A673 (cell line): ENCODE results near the gene RACGAP1. TPM values are rescaled to one million over a fixed set of nuclear protein-coding genes. Genes with fewer than 3 reads are reported as not detected.

Experiments used
- BruUV-seq: library from RNA; stranded (reverse); fragments of 400-500 nt; replicated peaks from 2 replicates; lab custom pipeline; 2021; lab: Mats Ljungman, UMichigan
- CTCF ChIA-PET: fragments of 300-600 bp; sonication (Branson Sonifier 250); formaldehyde crosslinking; loops from one replicate; lab custom pipeline; 2022; ENCODE audit warnings: antibody characterized with exemption; lab: Charles Lee
- POLR2A ChIA-PET: fragments of 300-600 bp; sonication (Branson Sonifier 250); formaldehyde crosslinking; loops from one replicate; lab custom pipeline; 2022; ENCODE audit warnings: antibody characterized with exemption; ENCODE audit not compliant: low non-redundant PET; lab: Charles Lee
- DNase-seq: peaks from one replicate; pipeline ENCODE4 v3.0.0-alpha.2; 2015; ENCODE audit warnings: low spot score
- H3K27ac ChIP-seq: fragments of 200-600 bp; sonication (generic); 2 replicates; pipeline ENCODE4 v1.5.1; 2016; ENCODE audit warnings: mixed run types, low read depth, mild to moderate bottlenecking, mixed read lengths, antibody characterized with exemption, low read length; ENCODE audit not compliant: poor library complexity, severe bottlenecking
- H3K27me3 ChIP-seq: fragments of 200-600 bp; sonication (generic); replicated peaks from 2 replicates; pipeline ENCODE4 v1.6.1; 2017; ENCODE audit warnings: mixed run types, low read depth, mild to moderate bottlenecking, mixed read lengths, antibody characterized with exemption, low read length; ENCODE audit not compliant: insufficient read depth, poor library complexity
- H3K36me3 ChIP-seq: fragments of 200-600 bp; sonication (generic); 2 replicates; pipeline ENCODE4 v1.6.1; 2016; ENCODE audit warnings: mixed run types, mild to moderate bottlenecking, mixed read lengths, antibody characterized with exemption, low read length; ENCODE audit not compliant: insufficient read depth, poor library complexity, severe bottlenecking
- H3K4me1 ChIP-seq: fragments of 200-600 bp; sonication (generic); 2 replicates; pipeline ENCODE4 v1.6.1; 2017; ENCODE audit warnings: mixed run types, mild to moderate bottlenecking, mixed read lengths, antibody characterized with exemption, low read length; ENCODE audit not compliant: insufficient read depth, poor library complexity, severe bottlenecking
- H3K4me3 ChIP-seq: fragments of 200-600 bp; sonication (generic); 2 replicates; pipeline ENCODE4 v1.5.1; 2016; ENCODE audit warnings: low read depth, mixed run types, mild to moderate bottlenecking, mixed read lengths, low read length; ENCODE audit not compliant: poor library complexity, severe bottlenecking
- H3K9me3 ChIP-seq: fragments of 200-600 bp; sonication (generic); 2 replicates; pipeline ENCODE4 v1.6.1; 2016; ENCODE audit warnings: mixed run types, low read depth, mild to moderate bottlenecking, mixed read lengths, antibody characterized with exemption, low read length; ENCODE audit not compliant: poor library complexity, severe bottlenecking
- EZH2 ChIP-seq: fragments of 200-600 bp; sonication (generic); IDR thresholded peaks from 2 replicates; pipeline ENCODE4 v1.6.1; 2017; ENCODE audit warnings: borderline replicate concordance, low read depth, mild to moderate bottlenecking, mixed read lengths, antibody characterized with exemption, low read length; ENCODE audit not compliant: poor library complexity, severe bottlenecking
- intact Hi-C: fragments of 100-400 bp; cut with micrococcal nuclease; formaldehyde crosslinking; loops from one replicate; pipeline ENCODE4 v1.10.0; 2022; ENCODE audit not compliant: unreplicated experiment
- total RNA-seq: library from RNA; stranded (reverse); gene quantifications from 2 replicates; pipeline ENCODE4 v1.2.3, GENCODE V29; 2021
- TF ChIP-seq, protein P1 (sequence below): fragments of 300-800, 200-600 bp; sonication (generic); conservative IDR thresholded peaks from 2 replicates; pipeline ENCODE4 v1.5.1; 2017; ENCODE audit warnings: low read depth, mild to moderate bottlenecking, antibody characterized with exemption, low read length, moderate library complexity, mixed read lengths

RACGAP1 gene
- total RNA-seq, 1 experiment from 2014 or later, result 173 TPM

DNA sequence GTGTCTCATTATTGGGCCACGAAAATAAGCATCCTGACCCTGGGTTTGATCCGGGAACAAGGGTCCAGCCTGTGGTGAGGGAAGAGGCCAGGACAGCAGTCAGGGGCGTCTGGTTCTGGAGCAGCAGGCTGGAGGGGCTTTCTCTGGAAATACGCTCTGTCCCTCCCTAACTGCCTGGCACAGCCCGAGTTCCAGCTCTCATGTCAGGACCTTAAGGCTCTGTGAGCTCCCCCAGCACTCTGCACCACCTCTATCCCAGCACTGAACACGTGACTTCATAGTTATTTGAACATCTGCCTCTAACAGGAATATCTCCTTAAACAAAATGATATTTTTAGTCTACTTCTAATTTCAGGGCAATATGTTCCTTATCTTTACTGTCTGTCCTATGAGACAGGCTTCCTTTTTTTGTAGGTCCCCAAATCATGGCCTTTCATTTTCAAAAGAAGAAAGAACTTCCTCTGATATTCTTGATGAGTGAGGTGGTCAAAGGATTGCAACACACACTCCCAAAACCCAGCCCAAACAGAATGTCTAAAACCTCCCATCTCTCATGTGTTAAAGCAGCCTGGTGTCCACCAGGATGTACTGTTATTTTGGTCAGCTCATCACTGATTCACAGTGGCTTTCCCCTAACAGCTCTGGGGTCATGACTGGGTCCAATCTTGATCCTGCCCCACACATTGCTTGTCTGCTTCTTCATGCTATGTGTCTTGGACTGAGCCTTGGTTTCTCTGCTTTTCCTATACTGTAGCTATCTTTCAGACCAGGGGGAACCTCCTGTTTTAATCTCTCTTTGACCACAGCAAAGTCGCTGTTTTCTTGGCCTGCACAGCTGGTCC lies 42.8 kb downstream of the RACGAP1 start:
- no TSS peak for BruUV-seq
- DNase-seq, result no peak
- no peaks in the 10 kb centered on the region for H3K36me3 ChIP-seq
- no peak overlapping the region for H3K27ac ChIP-seq
- intact Hi-C loops, result no loop called here
- TF ChIP-seq, protein P1, sequence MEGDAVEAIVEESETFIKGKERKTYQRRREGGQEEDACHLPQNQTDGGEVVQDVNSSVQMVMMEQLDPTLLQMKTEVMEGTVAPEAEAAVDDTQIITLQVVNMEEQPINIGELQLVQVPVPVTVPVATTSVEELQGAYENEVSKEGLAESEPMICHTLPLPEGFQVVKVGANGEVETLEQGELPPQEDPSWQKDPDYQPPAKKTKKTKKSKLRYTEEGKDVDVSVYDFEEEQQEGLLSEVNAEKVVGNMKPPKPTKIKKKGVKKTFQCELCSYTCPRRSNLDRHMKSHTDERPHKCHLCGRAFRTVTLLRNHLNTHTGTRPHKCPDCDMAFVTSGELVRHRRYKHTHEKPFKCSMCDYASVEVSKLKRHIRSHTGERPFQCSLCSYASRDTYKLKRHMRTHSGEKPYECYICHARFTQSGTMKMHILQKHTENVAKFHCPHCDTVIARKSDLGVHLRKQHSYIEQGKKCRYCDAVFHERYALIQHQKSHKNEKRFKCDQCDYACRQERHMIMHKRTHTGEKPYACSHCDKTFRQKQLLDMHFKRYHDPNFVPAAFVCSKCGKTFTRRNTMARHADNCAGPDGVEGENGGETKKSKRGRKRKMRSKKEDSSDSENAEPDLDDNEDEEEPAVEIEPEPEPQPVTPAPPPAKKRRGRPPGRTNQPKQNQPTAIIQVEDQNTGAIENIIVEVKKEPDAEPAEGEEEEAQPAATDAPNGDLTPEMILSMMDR, result no peak
- TF ChIP-seq EZH2, result no peak
- ChIA-PET POLR2A (no interaction called here), CTCF (no interaction called here)
- H3K27me3 ChIP-seq, result no peaks in the 10 kb centered on the region
- H3K4me3 ChIP-seq, result no peak overlapping the region
- H3K9me3 ChIP-seq, result no peaks in the 10 kb centered on the region
- peaks cover 16% of the 10 kb centered on the region for H3K4me1 ChIP-seq

DNA sequence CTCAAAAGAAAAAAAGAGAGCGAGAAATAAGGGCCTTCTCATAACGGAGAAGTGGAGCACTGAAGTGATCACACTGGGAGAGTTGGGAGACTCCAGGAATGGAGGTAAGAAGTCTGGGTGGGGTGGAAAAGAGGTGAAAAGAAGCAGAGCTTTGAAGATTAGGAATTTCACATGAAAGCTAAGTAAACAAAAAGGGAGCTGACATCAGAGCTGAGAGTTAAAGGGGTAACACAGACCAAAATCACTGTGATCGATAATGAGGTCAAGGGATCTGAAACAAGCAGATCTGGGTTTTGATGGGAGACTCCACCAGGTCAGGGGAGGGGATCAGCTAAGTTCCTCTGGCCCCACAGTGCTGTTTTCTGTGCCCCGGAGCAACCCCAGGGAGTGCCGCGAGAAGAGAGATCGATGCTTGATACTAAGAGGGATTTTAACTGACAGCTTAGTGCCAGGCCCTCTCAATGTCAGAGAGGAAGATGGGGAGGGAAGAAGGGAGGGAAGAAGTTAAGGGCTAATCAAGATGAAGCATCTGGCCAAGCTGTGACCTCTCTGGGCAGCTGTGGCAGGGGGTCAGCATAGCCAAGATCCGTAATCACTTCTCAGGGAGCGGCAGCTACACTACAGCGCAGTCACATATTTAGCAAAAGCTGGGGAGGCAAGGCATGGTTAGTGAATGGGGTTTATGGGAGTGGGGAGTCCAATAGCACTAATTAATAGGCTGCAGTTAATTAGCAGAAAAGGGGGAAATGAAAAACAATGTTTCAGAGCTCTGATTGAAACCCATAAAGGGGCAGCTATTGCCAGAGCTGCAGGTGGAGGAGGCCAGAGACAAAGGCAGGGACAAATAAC lies 44.6 kb downstream of the RACGAP1 start:
- TF ChIP-seq, protein P1, result no peak
- TF ChIP-seq EZH2, result no peak
- POLR2A ChIA-PET, result no interaction called here

DNA sequence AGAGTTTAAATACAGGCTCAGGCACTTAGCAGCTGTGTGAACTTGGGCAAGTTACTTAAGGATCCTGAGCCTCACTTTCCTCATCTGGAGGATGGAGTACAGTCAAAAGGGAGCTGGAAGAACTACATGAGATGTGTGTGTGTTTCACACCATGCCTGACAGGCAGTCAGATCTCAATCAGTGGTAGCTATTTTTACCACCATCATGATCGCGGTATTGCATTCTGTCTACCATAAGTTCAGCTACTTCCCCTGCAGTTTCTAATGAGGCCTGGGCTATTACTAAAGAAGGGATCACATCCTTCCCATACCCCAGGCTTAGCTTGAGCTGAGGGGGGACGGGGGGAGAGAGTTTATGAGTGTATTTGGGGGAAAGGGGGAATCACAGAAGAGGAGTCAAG lies 45.5 kb downstream of the RACGAP1 start:
- DNase-seq, result no peak
- BruUV-seq, result no TSS peak
- peaks cover 14% of the 10 kb centered on the region for H3K4me1 ChIP-seq

More for the DNA sequence above, 44.6 kb downstream of the RACGAP1 start:
- H3K27ac ChIP-seq, result no peak overlapping the region
- H3K4me1 ChIP-seq, result peaks cover 16% of the 10 kb centered on the region
- intact Hi-C loops, result no loop called here
- no peak overlapping the region for H3K4me3 ChIP-seq
- CTCF ChIA-PET, result interaction anchor here (1.0 kb wide), 1 partner anchor 13 kb away, joined by 3 read pairs; no protein-coding TSS in a partner anchor
- BruUV-seq, result no TSS peak
- H3K36me3 ChIP-seq, result no peaks in the 10 kb centered on the region
- H3K27me3 ChIP-seq, result no peaks in the 10 kb centered on the region
- DNase-seq, result no peak
- H3K9me3 ChIP-seq, result no peaks in the 10 kb centered on the region

More for the DNA sequence above, 45.5 kb downstream of the RACGAP1 start:
- ChIA-PET CTCF (interaction anchor here (0.5 to 2.4 kb wide), 4 partner anchors 13 to 91 kb away, joined by 3 to 10 read pairs (median 4); no protein-coding TSS in a partner anchor), POLR2A (no interaction called here)
- no peak for TF ChIP-seq EZH2
- TF ChIP-seq, protein P1, result no peak
- Histone ChIP-seq H3K9me3 (no peaks in the 10 kb centered on the region), H3K36me3 (no peaks in the 10 kb centered on the region), H3K4me3 (no peak overlapping the region), H3K27me3 (no peaks in the 10 kb centered on the region), H3K27ac (no peak overlapping the region)
- intact Hi-C loops, result no loop called here
